SK-N-SH (cell line): Measurements from ENCODE around the gene CAMSAP1. TPM values are rescaled to one million over a fixed set of nuclear protein-coding genes. Genes with fewer than 3 reads are reported as not detected.

ENCODE experiments used
- CTCF ChIA-PET: fragments of 300-600, 350-600 bp; formaldehyde crosslinking; extraction: SDS; loops from one replicate; lab custom pipeline; 2021; lab: Yijun Ruan, JAX
- POLR2A ChIA-PET: fragments of 350-600 bp; sonication (Branson Sonifier 250); formaldehyde crosslinking; extraction: SDS; loops from one replicate; lab custom pipeline; 2020; ENCODE audit warnings: antibody characterized with exemption, inconsistent platforms; lab: Yijun Ruan, JAX
- DNase-seq: peaks from one replicate; pipeline ENCODE4 v3.0.0; 2012
- H2AFZ ChIP-seq: fragments of 200-600 bp; sonication (generic); 2 replicates; pipeline ENCODE4 v1.8.1; 2016; ENCODE audit warnings: antibody characterized with exemption, mild to moderate bottlenecking, low read depth
- H3F3A ChIP-seq: fragments of 200-600 bp; sonication (generic); replicated peaks from 2 replicates; pipeline ENCODE3; 2016; ENCODE audit warnings: antibody characterized with exemption, mild to moderate bottlenecking; ENCODE audit not compliant: insufficient read depth
- H3K27ac ChIP-seq, 2 experiments: fragments of 200-500 bp in 1 of 2; fragments of 200-600 bp in 1 of 2; sonication (Bioruptor generic) in 1 of 2; sonication (generic), shearing (Covaris generic) in 1 of 2; 2 replicates each; pipeline versions ENCODE4 v1.5.1 to v1.6.1; 2014 to 2016; ENCODE audit warnings: low read depth in 2 of 2, inconsistent platforms in 1 of 2, low read length in 1 of 2, mild to moderate bottlenecking in 1 of 2, mixed read lengths in 1 of 2
- H3K27me3 ChIP-seq: fragments of 200-600 bp; sonication (generic), shearing (Covaris generic); 2 replicates; pipeline ENCODE4 v1.6.1; 2016; ENCODE audit warnings: mixed run types; ENCODE audit not compliant: insufficient read depth
- H3K36me3 ChIP-seq, 2 experiments: fragments of 200-500 bp in 1 of 2; fragments of 200-600 bp in 1 of 2; sonication (Bioruptor generic) in 1 of 2; sonication (generic) in 1 of 2; replicated peaks in 1 of 2; 2 replicates each; pipeline versions ENCODE3 to v1.5.1; 2014 to 2016; ENCODE audit warnings: low read length in 1 of 2, mild to moderate bottlenecking in 1 of 2; ENCODE audit not compliant: insufficient read depth in 2 of 2, control insufficient read depth in 1 of 2
- H3K4me1 ChIP-seq, 2 experiments: fragments of 200-500 bp in 1 of 2; fragments of 200-600 bp in 1 of 2; sonication (Bioruptor generic) in 1 of 2; sonication (generic), shearing (Covaris generic) in 1 of 2; 2 replicates each; pipeline versions ENCODE4 v1.5.1 to v1.6.1; 2014 to 2016; ENCODE audit warnings: low read depth in 1 of 2, low read length in 1 of 2, mixed run types in 1 of 2; ENCODE audit not compliant: insufficient read depth in 2 of 2, control insufficient read depth in 1 of 2
- H3K4me2 ChIP-seq: fragments of 200-600 bp; sonication (generic), shearing (Covaris generic); 2 replicates; pipeline ENCODE4 v1.6.1; 2017; ENCODE audit warnings: mixed run types
- H3K4me3 ChIP-seq, 2 experiments: fragments of 200-500 bp in 1 of 2; fragments of 200-600 bp in 1 of 2; sonication (Bioruptor generic) in 1 of 2; sonication (generic), shearing (Covaris generic) in 1 of 2; 2 replicates each; pipeline versions ENCODE4 v1.5.1 to v1.8.1; 2014 to 2016; ENCODE audit warnings: low read depth in 2 of 2, inconsistent platforms in 1 of 2, low read length in 1 of 2, mild to moderate bottlenecking in 1 of 2, mixed read lengths in 1 of 2, moderate library complexity in 1 of 2
- H3K79me2 ChIP-seq: fragments of 200-600 bp; sonication (generic); 2 replicates; pipeline ENCODE4 v1.8.1; 2017; ENCODE audit warnings: mild to moderate bottlenecking; ENCODE audit not compliant: insufficient read depth
- H3K9ac ChIP-seq: fragments of 200-600 bp; sonication (generic); 2 replicates; pipeline ENCODE4 v1.6.1; 2017; ENCODE audit warnings: mixed run types
- H3K9me2 ChIP-seq: fragments of 200-600 bp; sonication (generic); 2 replicates; pipeline ENCODE4 v1.6.1; 2017; ENCODE audit warnings: mixed run types
- H3K9me3 ChIP-seq: fragments of 200-600 bp; sonication (generic); 2 replicates; pipeline ENCODE4 v1.6.1; 2017; ENCODE audit warnings: mixed run types, mild to moderate bottlenecking, moderate library complexity
- H4K20me1 ChIP-seq: fragments of 200-600 bp; sonication (generic); 2 replicates; pipeline ENCODE4 v1.6.1; 2017; ENCODE audit warnings: mild to moderate bottlenecking, mixed run types; ENCODE audit not compliant: insufficient read depth
- FOXJ3 ChIP-seq: sonication (generic); formaldehyde crosslinking; IDR thresholded peaks from 2 replicates; pipeline ENCODE4 v1.5.1; 2020; ENCODE audit warnings: mild to moderate bottlenecking, missing genetic modification reagents
- FOXM1 ChIP-seq: IDR thresholded peaks from 2 replicates; pipeline ENCODE4 v1.4.0; 2012; ENCODE audit warnings: low read depth, mild to moderate bottlenecking
- GATA2 ChIP-seq: sonication (generic); formaldehyde crosslinking; IDR thresholded peaks from 2 replicates; pipeline ENCODE4 v1.5.0; 2020; ENCODE audit warnings: mild to moderate bottlenecking, missing genetic modification reagents
- IRF3 ChIP-seq: fragments of 150-350 bp; IDR thresholded peaks from 2 replicates; pipeline ENCODE4 v1.6.1; 2016; ENCODE audit warnings: mild to moderate bottlenecking, low read depth, low read length
- JUND ChIP-seq: IDR thresholded peaks from 2 replicates; pipeline ENCODE4 v1.4.0; 2012
- MAX ChIP-seq: IDR thresholded peaks from 2 replicates; pipeline ENCODE4 v1.4.0; 2012; ENCODE audit warnings: low read depth
- NFIC ChIP-seq: IDR thresholded peaks from 2 replicates; pipeline ENCODE4 v1.4.0; 2012; ENCODE audit warnings: borderline replicate concordance
- POLR2AphosphoS5 ChIP-seq: IDR thresholded peaks from 2 replicates; pipeline ENCODE4 v1.6.1; 2012; ENCODE audit warnings: low read depth, low read length
- RAD21 ChIP-seq: IDR thresholded peaks from 2 replicates; pipeline ENCODE4 v1.6.1; 2012; ENCODE audit warnings: mild to moderate bottlenecking, low read length
- REST ChIP-seq: IDR thresholded peaks from 2 replicates; pipeline ENCODE4 v1.6.1; 2012; ENCODE audit warnings: mild to moderate bottlenecking, low read depth, low read length, moderate library complexity
- RFX5 ChIP-seq: IDR thresholded peaks from 2 replicates; pipeline ENCODE4 v1.6.1; 2012; ENCODE audit warnings: mild to moderate bottlenecking, improper control_type of control experiment, low read length
- SMC3 ChIP-seq: IDR thresholded peaks from 2 replicates; pipeline ENCODE4 v1.6.1; 2012; ENCODE audit warnings: low read depth, low read length, improper control_type of control experiment
- TAF1 ChIP-seq: IDR thresholded peaks from 2 replicates; pipeline ENCODE4 v1.6.1; 2012; ENCODE audit warnings: low read depth, mild to moderate bottlenecking, low read length, moderate library complexity, borderline replicate concordance
- TCF12 ChIP-seq: IDR thresholded peaks from 2 replicates; pipeline ENCODE4 v1.4.0; 2012
- USF2 ChIP-seq: fragments of 150-350 bp; IDR thresholded peaks from 2 replicates; pipeline ENCODE4 v1.6.1; 2017; ENCODE audit warnings: antibody characterized with exemption, low read length, low read depth, borderline replicate concordance
- WGBS: methylation state at CpG from one replicate; pipeline ENCODE4 v1.1.6; 2017; ENCODE audit warnings: low lambda C conversion rate; 5-methylcytosine and 5-hydroxymethylcytosine counted together
- polyA plus RNA-seq, 3 experiments: library from polyadenylated mRNA; depleted of rRNA; stranded (reverse); fragments of >200 nt; gene quantifications; 2 replicates each; pipeline ENCODE4 v1.2.3, GENCODE V29; 2012

CAMSAP1 gene
- polyA plus RNA-seq, 1 of the 3 experiments (the other 2 are of a cell fraction) = 8.9 TPM

- CTCF ChIA-PET = interaction anchor here (1.1 to 1.4 kb wide), 2 partner anchors 9 to 201 kb away, joined by 3 to 5 read pairs; no protein-coding TSS in a partner anchor
- 91% methylated on average over 9 of the region's 14 CpGs for WGBS
These were observed 14.5 kb upstream of the CAMSAP1 start for GRCh38 chr9:135921749-135922310.

GRCh38 chr9:135920973-135921585, 13.7 kb upstream of the CAMSAP1 start:
- H3K4me2 ChIP-seq = no peak overlapping the region
- H3K4me3 ChIP-seq = no peak overlapping the region
- no peaks in the 10 kb centered on the region for H4K20me1 ChIP-seq
- POLR2A ChIA-PET = no interaction called here
- 77% methylated on average over 7 of the region's 24 CpGs for WGBS
- DNase-seq = no peak
- no peak overlapping the region for H2AFZ ChIP-seq
- CTCF ChIA-PET = interaction anchor here (1.1 to 1.5 kb wide), 5 partner anchors 10 to 318 kb away, joined by 3 to 5 read pairs (median 3); no protein-coding TSS in a partner anchor
- H3K27ac ChIP-seq = no peak overlapping the region
- H3K4me1 ChIP-seq = no peaks in the 10 kb centered on the region
- peaks cover under 1 to 19% of the 10 kb centered on the region in 2 experiments for H3K36me3 ChIP-seq
- TF ChIP-seq REST (no peak), TCF12 (no peak), MAX (no peak), GATA2 (CRISPR knock-in tag) (no peak), IRF3 (no peak), JUND (no peak), TAF1 (no peak), POLR2AphosphoS5 (no peak)
- no peaks in the 10 kb centered on the region for H3K79me2 ChIP-seq
- H3K9ac ChIP-seq = no peak overlapping the region
- 0 out of 2 replicates have a peak, but pooled peaks cover 2% of the 10 kb centered on the region for H3K9me3 ChIP-seq
- H3K27me3 ChIP-seq = no peaks in the 10 kb centered on the region
- H3F3A ChIP-seq = no peaks in the 10 kb centered on the region
- no peaks in the 10 kb centered on the region for H3K9me2 ChIP-seq

More at GRCh38 chr9:135921749-135922310, 14.5 kb upstream of the CAMSAP1 start:
- H3K9me3 ChIP-seq = no peaks in the 10 kb centered on the region
- no peak overlapping the region for H3K4me2 ChIP-seq
- no peaks in the 10 kb centered on the region for H4K20me1 ChIP-seq
- H3K36me3 ChIP-seq = peaks cover 2 to 12% of the 10 kb centered on the region in 2 experiments
- H2AFZ ChIP-seq = no peak overlapping the region
- no peaks in the 10 kb centered on the region for H3K27me3 ChIP-seq
- POLR2A ChIA-PET = no interaction called here
- no peaks in the 10 kb centered on the region for H3K9me2 ChIP-seq
- H3K27ac ChIP-seq = no peak overlapping the region
- no peaks in the 10 kb centered on the region for H3F3A ChIP-seq
- no peaks in the 10 kb centered on the region for H3K79me2 ChIP-seq
- no peak for DNase-seq
- no peak for TF ChIP-seq USF2
- TF ChIP-seq NFIC = no peak
- no peak for TF ChIP-seq FOXJ3 (CRISPR knock-in tag)
- no peak for TF ChIP-seq MAX
- TF ChIP-seq RAD21 = no peak
- TF ChIP-seq SMC3 = no peak
- no peak for TF ChIP-seq RFX5
- TF ChIP-seq FOXM1 = no peak
- H3K4me3 ChIP-seq = no peak overlapping the region
- H3K4me1 ChIP-seq = no peaks in the 10 kb centered on the region
- H3K9ac ChIP-seq = no peak overlapping the region
